ENCODE results near the gene SYNPO2. TPM values are rescaled to one million over a fixed set of nuclear protein-coding genes. Genes with fewer than 3 reads are reported as not detected.

The SYNPO2 gene
- total and polyA plus RNA-seq, 10 of the 15 experiments (the other 5 are each of a cell fraction or from before 2014, with no cell fraction given) = 0.04 to 0.34 (median 0.28) TPM

DNA sequence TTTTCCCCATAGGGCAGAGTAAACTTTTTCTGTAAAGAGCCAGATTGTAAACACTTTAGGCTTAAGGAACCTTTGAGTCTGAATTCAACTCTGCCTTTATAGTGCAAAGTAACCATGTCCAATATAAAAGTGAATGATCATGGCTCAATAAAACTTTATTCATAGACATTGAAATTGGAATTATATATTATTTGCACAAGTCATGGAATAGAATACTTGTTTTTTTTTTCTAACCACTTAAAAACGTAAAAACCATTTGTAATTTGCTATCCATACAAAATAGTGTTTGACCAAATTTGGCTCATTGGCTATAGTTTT is 192.8 kb downstream of the SYNPO2 start:
- Histone ChIP-seq H3K4me3 (no peak overlapping the region), H3K4me2 (ENCODE audit: control insufficient read depth, insufficient read depth) (no peak overlapping the region), H4K20me1 (ENCODE audit: control insufficient read depth, insufficient read depth) (no peaks in the 10 kb centered on the region), H3K36me3 (ENCODE audit: control insufficient read depth in 2 of 2, insufficient read depth in 2 of 2, low read length in 1 of 2) (no peaks in the 10 kb centered on the region), H3K27me3 (replicated peaks in 1 of 2; ENCODE audit: control insufficient read depth in 2 of 2, insufficient read depth in 2 of 2, low read length in 1 of 2) (peaks cover 0 to 2% of the 10 kb centered on the region in 2 experiments; a peak in 1 of 4 replicates), H3K79me2 (ENCODE audit: control insufficient read depth, insufficient read depth, low read length) (no peaks in the 10 kb centered on the region), H3K9ac (ENCODE audit: control insufficient read depth, insufficient read depth, low read length) (no peak overlapping the region), H3K4me1 (ENCODE audit: control insufficient read depth, insufficient read depth, low read length) (no peaks in the 10 kb centered on the region), H3K9me3 (replicated peaks; ENCODE audit: control insufficient read depth, insufficient read depth, low read length) (no peaks in the 10 kb centered on the region), H3K27ac (ENCODE audit: control insufficient read depth, insufficient read depth) (no peak overlapping the region), H2AFZ (ENCODE audit: control insufficient read depth, low read depth, low read length) (no peak overlapping the region)
- in situ Hi-C loops (cut with MboI) = no loop called here
- 0% methylated on average over 1 of the region's 1 CpG for WGBS (ENCODE audit: insufficient coverage, insufficient replicate concordance, low lambda C conversion rate, missing lambda C conversion rate)
- no TSS peak for BruUV-seq (replicated peaks)
- no peak for ATAC-seq
- DNase-seq (ENCODE audit: low read depth, low spot score) = no peak
- POLR2A ChIA-PET = no interaction called here
- CTCF ChIA-PET = no interaction called here
- no peak for TF ChIP-seq NBN (IDR thresholded peaks at IDR 0.05)
- no peak for TF ChIP-seq HCFC1 (IDR thresholded peaks at IDR 0.05; ENCODE audit: low read length)
- TF ChIP-seq LARP7 (IDR thresholded peaks at IDR 0.05) = no peak
- TF ChIP-seq ZNF384 (IDR thresholded peaks at IDR 0.05; ENCODE audit: borderline replicate concordance, low read depth, low read length) = no peak
- no peak for TF ChIP-seq IKZF2 (IDR thresholded peaks at IDR 0.05)
- TF ChIP-seq RUNX3 (IDR thresholded peaks at IDR 0.05; ENCODE audit: low read length) = no peak
- TF ChIP-seq, protein P1, sequence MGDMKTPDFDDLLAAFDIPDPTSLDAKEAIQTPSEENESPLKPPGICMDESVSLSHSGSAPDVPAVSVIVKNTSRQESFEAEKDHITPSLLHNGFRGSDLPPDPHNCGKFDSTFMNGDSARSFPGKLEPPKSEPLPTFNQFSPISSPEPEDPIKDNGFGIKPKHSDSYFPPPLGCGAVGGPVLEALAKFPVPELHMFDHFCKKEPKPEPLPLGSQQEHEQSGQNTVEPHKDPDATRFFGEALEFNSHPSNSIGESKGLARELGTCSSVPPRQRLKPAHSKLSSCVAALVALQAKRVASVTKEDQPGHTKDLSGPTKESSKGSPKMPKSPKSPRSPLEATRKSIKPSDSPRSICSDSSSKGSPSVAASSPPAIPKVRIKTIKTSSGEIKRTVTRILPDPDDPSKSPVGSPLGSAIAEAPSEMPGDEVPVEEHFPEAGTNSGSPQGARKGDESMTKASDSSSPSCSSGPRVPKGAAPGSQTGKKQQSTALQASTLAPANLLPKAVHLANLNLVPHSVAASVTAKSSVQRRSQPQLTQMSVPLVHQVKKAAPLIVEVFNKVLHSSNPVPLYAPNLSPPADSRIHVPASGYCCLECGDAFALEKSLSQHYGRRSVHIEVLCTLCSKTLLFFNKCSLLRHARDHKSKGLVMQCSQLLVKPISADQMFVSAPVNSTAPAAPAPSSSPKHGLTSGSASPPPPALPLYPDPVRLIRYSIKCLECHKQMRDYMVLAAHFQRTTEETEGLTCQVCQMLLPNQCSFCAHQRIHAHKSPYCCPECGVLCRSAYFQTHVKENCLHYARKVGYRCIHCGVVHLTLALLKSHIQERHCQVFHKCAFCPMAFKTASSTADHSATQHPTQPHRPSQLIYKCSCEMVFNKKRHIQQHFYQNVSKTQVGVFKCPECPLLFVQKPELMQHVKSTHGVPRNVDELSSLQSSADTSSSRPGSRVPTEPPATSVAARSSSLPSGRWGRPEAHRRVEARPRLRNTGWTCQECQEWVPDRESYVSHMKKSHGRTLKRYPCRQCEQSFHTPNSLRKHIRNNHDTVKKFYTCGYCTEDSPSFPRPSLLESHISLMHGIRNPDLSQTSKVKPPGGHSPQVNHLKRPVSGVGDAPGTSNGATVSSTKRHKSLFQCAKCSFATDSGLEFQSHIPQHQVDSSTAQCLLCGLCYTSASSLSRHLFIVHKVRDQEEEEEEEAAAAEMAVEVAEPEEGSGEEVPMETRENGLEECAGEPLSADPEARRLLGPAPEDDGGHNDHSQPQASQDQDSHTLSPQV (IDR thresholded peaks at IDR 0.05) = no peak
- TF ChIP-seq SIN3A (IDR thresholded peaks at IDR 0.05; ENCODE audit: low read depth, low read length) = no peak
- TF ChIP-seq NFYB (IDR thresholded peaks at IDR 0.05; ENCODE audit: insufficient read depth, low read depth, low read length) = no peak
- no peak for TF ChIP-seq RELB (IDR thresholded peaks at IDR 0.05; ENCODE audit: low read depth)
- no peak for TF ChIP-seq NKRF (conservative IDR thresholded peaks at IDR 0.05)
- TF ChIP-seq, protein P2, sequence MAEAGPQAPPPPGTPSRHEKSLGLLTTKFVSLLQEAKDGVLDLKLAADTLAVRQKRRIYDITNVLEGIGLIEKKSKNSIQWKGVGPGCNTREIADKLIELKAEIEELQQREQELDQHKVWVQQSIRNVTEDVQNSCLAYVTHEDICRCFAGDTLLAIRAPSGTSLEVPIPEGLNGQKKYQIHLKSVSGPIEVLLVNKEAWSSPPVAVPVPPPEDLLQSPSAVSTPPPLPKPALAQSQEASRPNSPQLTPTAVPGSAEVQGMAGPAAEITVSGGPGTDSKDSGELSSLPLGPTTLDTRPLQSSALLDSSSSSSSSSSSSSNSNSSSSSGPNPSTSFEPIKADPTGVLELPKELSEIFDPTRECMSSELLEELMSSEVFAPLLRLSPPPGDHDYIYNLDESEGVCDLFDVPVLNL (IDR thresholded peaks at IDR 0.05; ENCODE audit: low read depth, low read length) = no peak
- no peak for TF ChIP-seq PML (IDR thresholded peaks at IDR 0.05; ENCODE audit: low read length)
- TF ChIP-seq CHD2 (IDR thresholded peaks at IDR 0.05; ENCODE audit: borderline replicate concordance, low read depth, low read length) = no peak
- no peak for TF ChIP-seq PAX8 (IDR thresholded peaks at IDR 0.05)
- RAD21 ChIA-PET (ENCODE audit: unreplicated experiment) = no interaction called here
- intact Hi-C loops (cut with micrococcal nuclease; ENCODE audit: unreplicated experiment) = no loop called here
- SMC1A ChIA-PET (ENCODE audit: uncharacterized antibody, unreplicated experiment) = no interaction called here
- no peak for FAIRE-seq

Data from GM12878 (cell line).